HepG2 (cell line): ENCODE results near the gene ADARB2. TPM values are rescaled to one million over a fixed set of nuclear protein-coding genes. Genes with fewer than 3 reads are reported as not detected.

Experiments used
- ATAC-seq: fragments of 200-7000 bp; cut with Tn5 transposase; 3 replicates; pipeline ENCODE4 v1.9.1; 2020; ENCODE audit warnings: mild to moderate bottlenecking, moderate library complexity
- BruUV-seq: library from RNA; stranded (reverse); fragments of 400-500 nt; replicated peaks from 2 replicates; lab custom pipeline; 2021; lab: Mats Ljungman, UMichigan
- CTCF ChIA-PET: fragments of 300-600 bp; formaldehyde crosslinking; extraction: SDS; loops from one replicate; lab custom pipeline; 2021; ENCODE audit warnings: low total read pairs, inconsistent platforms, low intra/inter-chr PET ratio; lab: Yijun Ruan, JAX
- POLR2A ChIA-PET: fragments of 350-600 bp; sonication (Branson Sonifier 250); formaldehyde crosslinking; loops from one replicate; lab custom pipeline; 2020; ENCODE audit warnings: antibody characterized with exemption, inconsistent platforms; lab: Yijun Ruan, JAX
- DNase-seq: peaks from one replicate; pipeline ENCODE4 v3.0.0-alpha.2; 2015; ENCODE audit warnings: low spot score
- FAIRE-seq: peaks from 3 replicates; lab custom pipeline; 2011; peaks lifted over from hg19 to GRCh38; lab: Jason Lieb, UNC
- H2AFZ ChIP-seq: one replicate; pipeline ENCODE4 v1.6.1; 2011; ENCODE audit warnings: low read length, inconsistent platforms
- H3K27ac ChIP-seq: fragments of 300-600 bp; 3 replicates; pipeline ENCODE4 v1.8.0; 2011; ENCODE audit warnings: mixed run types, mild to moderate bottlenecking, mixed read lengths, low read length, inconsistent platforms; ENCODE audit not compliant: insufficient read depth; ENCODE audit errors: extremely low read length
- H3K27me3 ChIP-seq, 2 experiments: fragments of 200-600 bp in 1 of 2; 2 replicates in 1 of 2; 3 replicates in 1 of 2; pipeline versions ENCODE4 v1.6.0 to v1.8.0; 2011; ENCODE audit warnings: low read length in 2 of 2, mild to moderate bottlenecking in 2 of 2, moderate library complexity in 2 of 2, inconsistent platforms in 1 of 2; ENCODE audit not compliant: insufficient read depth in 2 of 2, control insufficient read depth in 1 of 2
- H3K36me3 ChIP-seq, 2 experiments: fragments of 200-600 bp in 1 of 2; replicated peaks in 1 of 2; 2 replicates in 1 of 2; 3 replicates in 1 of 2; pipeline versions ENCODE4 v1.5.1 to v1.8.0; 2011; ENCODE audit warnings: low read length in 2 of 2, inconsistent platforms in 1 of 2; ENCODE audit not compliant: insufficient read depth in 2 of 2, control insufficient read depth in 1 of 2
- H3K4me1 ChIP-seq: 2 replicates; pipeline ENCODE4 v1.5.1; 2012; ENCODE audit warnings: low read length, inconsistent platforms; ENCODE audit not compliant: insufficient read depth
- H3K4me2 ChIP-seq: 2 replicates; pipeline ENCODE4 v1.6.0; 2011; ENCODE audit warnings: low read depth, low read length, inconsistent platforms
- H3K4me3 ChIP-seq, 3 experiments: fragments of 200-600 bp in 1 of 3; sonication (generic), shearing (Covaris generic) in 1 of 3; replicated peaks in 1 of 3; 2 replicates each; pipeline ENCODE4 v1.5.1; 2011 to 2016; ENCODE audit warnings: low read length in 3 of 3, inconsistent platforms in 2 of 3, low read depth in 2 of 3, mild to moderate bottlenecking in 2 of 3, control low read depth in 1 of 3, mixed read lengths in 1 of 3; ENCODE audit not compliant: insufficient read depth in 1 of 3
- H3K79me2 ChIP-seq: one replicate; pipeline ENCODE4 v1.6.1; 2011; ENCODE audit warnings: low read length, inconsistent platforms; ENCODE audit not compliant: insufficient read depth
- H3K9ac ChIP-seq: 2 replicates; pipeline ENCODE4 v1.6.0; 2011; ENCODE audit warnings: mild to moderate bottlenecking, low read depth, low read length, inconsistent platforms; ENCODE audit not compliant: insufficient read depth
- H3K9me3 ChIP-seq: 2 replicates; pipeline ENCODE4 v1.5.1; 2012; ENCODE audit warnings: mild to moderate bottlenecking, low read length
- H4K20me1 ChIP-seq: 2 replicates; pipeline ENCODE4 v1.6.0; 2011; ENCODE audit warnings: inconsistent platforms, mild to moderate bottlenecking, low read length, moderate library complexity; ENCODE audit not compliant: insufficient read depth
- HHEX ChIP-seq: IDR thresholded peaks from 2 replicates; pipeline ENCODE4 v1.6.1; 2016; ENCODE audit warnings: control low read depth
- HMG20A ChIP-seq: IDR thresholded peaks from 2 replicates; pipeline ENCODE4 v1.6.1; 2016; ENCODE audit warnings: borderline replicate concordance
- HNF1B ChIP-seq: sonication (generic); formaldehyde crosslinking; IDR thresholded peaks from 2 replicates; pipeline ENCODE4 v1.5.1; 2020; ENCODE audit warnings: mild to moderate bottlenecking, moderate library complexity, missing genetic modification reagents
- HOXA7 ChIP-seq: sonication (generic); formaldehyde crosslinking; IDR thresholded peaks from 2 replicates; pipeline ENCODE4 v1.8.1; 2022; ENCODE audit warnings: mild to moderate bottlenecking, missing genetic modification reagents, moderate library complexity
- MIER2 ChIP-seq: IDR thresholded peaks from 2 replicates; pipeline ENCODE4 v1.6.1; 2016; ENCODE audit warnings: missing biosample characterization, missing genetic modification reagents
- PCBP1 ChIP-seq: fragments of 200-400 bp; formaldehyde crosslinking; IDR thresholded peaks from 2 replicates; pipeline ENCODE4 v1.6.1; 2017; ENCODE audit warnings: mild to moderate bottlenecking, low read depth, low read length, borderline replicate concordance
- REPIN1 ChIP-seq: sonication (generic); formaldehyde crosslinking; IDR thresholded peaks from 2 replicates; pipeline ENCODE4 v1.8.0; 2022; ENCODE audit warnings: missing genetic modification reagents, low read depth, mild to moderate bottlenecking, borderline replicate concordance
- SALL2 ChIP-seq: sonication (generic); formaldehyde crosslinking; IDR thresholded peaks from 2 replicates; pipeline ENCODE4 v1.8.1; 2023; ENCODE audit warnings: mild to moderate bottlenecking, missing genetic modification reagents, inconsistent platforms
- SMARCE1 ChIP-seq: fragments of 450-650 bp; IDR thresholded peaks from 2 replicates; pipeline ENCODE4 v1.6.1; 2017; ENCODE audit warnings: borderline replicate concordance
- SOX6 ChIP-seq, 2 experiments: fragments of 450-650 bp in 1 of 2; sonication (generic) in 1 of 2; formaldehyde crosslinking in 1 of 2; IDR thresholded peaks; 2 replicates each; pipeline versions ENCODE4 v1.4.0 to v1.6.1; 2017 to 2020; ENCODE audit warnings: antibody characterized with exemption in 1 of 2, mild to moderate bottlenecking in 1 of 2, missing genetic modification reagents in 1 of 2
- SRSF1 ChIP-seq: fragments of 200-400 bp; formaldehyde crosslinking; optimal IDR thresholded peaks from 2 replicates; pipeline ENCODE3; 2017; ENCODE audit warnings: mild to moderate bottlenecking, low read depth, low read length, moderate library complexity
- ZNF614 ChIP-seq: IDR thresholded peaks from 2 replicates; pipeline ENCODE4 v1.6.1; 2018; ENCODE audit warnings: missing biosample characterization, missing genetic modification reagents, inconsistent platforms, borderline replicate concordance
- ZNF615 ChIP-seq: sonication (generic); formaldehyde crosslinking; IDR thresholded peaks from 2 replicates; pipeline ENCODE4 v1.5.0; 2020; ENCODE audit warnings: mild to moderate bottlenecking, missing genetic modification reagents, borderline replicate concordance
- WGBS: methylation state at CpG from one replicate; pipeline ENCODE4 v1.1.6; 2017; ENCODE audit warnings: low lambda C conversion rate; 5-methylcytosine and 5-hydroxymethylcytosine counted together
- in situ Hi-C: cut with HindIII; loops from 2 replicates; pipeline ENCODE4 v1.10.0; 2017; ENCODE audit warnings: low pct_unique_long_range_greater_than_20kb; ENCODE audit not compliant: extremely low pct_ligation_motif_present
- intact Hi-C: fragments of 100-400 bp; cut with micrococcal nuclease; formaldehyde crosslinking; loops from one replicate; pipeline ENCODE4 v1.10.0; 2022; ENCODE audit not compliant: unreplicated experiment
- polyA plus RNA-seq, 8 experiments: library from polyadenylated mRNA; depleted of rRNA in 3 of 8; stranded (reverse) in 7 of 8; unstranded in 1 of 8; fragments of >200 nt; fragmentation: Illumina TruSeq in 4 of 8; extraction: Trizol in 4 of 8; gene quantifications; 2 replicates each; pipeline versions ENCODE4 v1.2.1 to v1.2.3, GENCODE V29; 2011 to 2016; ENCODE audit warnings: low read depth in 4 of 8, missing spikeins in 1 of 8, mixed read lengths in 1 of 8; ENCODE audit not compliant: insufficient read depth in 1 of 8
- total RNA-seq, 5 experiments: library from RNA; depleted of rRNA; stranded (reverse); fragments of >200 nt; fragmentation: Illumina TruSeq; extraction: Trizol; gene quantifications; 2 replicates each; pipeline ENCODE4 v1.2.3, GENCODE V29; 2016; ENCODE audit warnings: low read depth in 1 of 5
- TF ChIP-seq, protein P1 (sequence below): sonication (generic); formaldehyde crosslinking; IDR thresholded peaks from 2 replicates; pipeline ENCODE4 v1.4.0; 2020; ENCODE audit warnings: low read depth, missing genetic modification reagents
- TF ChIP-seq, protein P2 (sequence below): IDR thresholded peaks from 2 replicates; pipeline ENCODE4 v1.6.1; 2012; ENCODE audit warnings: inconsistent platforms
- TF ChIP-seq, protein P3 (sequence below): IDR thresholded peaks from 2 replicates; pipeline ENCODE4 v1.6.1; 2016
- TF ChIP-seq, protein P4 (sequence below): IDR thresholded peaks from 2 replicates; pipeline ENCODE4 v1.6.1; 2016; ENCODE audit warnings: low read depth, borderline replicate concordance

Gene ADARB2
- total and polyA plus RNA-seq, 2 of the 13 experiments (the other 11 are each of a cell fraction or from before 2014, with no cell fraction given): not detected

DNA sequence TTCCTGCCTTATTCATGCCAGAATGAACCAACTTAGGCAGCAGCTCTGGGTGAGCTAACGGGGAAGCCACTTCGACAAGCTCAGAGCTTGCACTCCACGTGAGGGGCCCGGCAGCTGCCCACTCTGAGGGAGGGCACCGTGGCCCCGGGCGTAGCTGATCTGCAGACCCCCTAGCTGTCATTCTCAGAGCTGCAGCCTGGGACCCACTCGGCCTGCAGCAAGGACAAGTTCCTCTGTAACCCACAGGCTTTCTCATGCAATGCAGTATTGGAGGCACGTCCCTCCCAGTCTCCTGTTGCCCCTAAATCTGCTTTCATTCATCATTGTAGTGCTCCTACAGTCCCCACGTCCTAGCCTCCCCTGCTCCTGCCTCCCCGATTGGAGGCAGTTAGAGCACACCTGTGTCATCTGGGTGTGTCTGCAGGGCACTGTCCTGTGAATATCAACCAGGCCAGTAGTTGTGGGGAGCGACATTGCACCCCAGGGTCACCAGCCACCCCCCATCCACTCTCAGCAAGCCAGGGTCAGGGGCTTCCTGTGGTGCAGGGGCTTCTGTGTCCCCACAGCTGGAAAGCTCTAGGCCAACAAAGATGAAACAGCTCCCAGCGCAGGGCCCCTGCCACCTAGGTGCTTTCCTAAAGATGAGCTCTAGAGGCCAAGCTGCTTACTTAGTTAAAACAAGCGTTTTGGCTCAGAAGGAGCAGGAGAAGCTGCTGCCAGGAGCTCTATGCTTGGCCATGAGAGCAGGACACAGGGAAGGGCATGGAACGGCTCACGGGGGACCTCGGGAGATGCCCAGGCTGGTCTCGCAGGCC is 333.6 kb downstream of the ADARB2 start:
- WGBS: 21% methylated on average over 11 of the region's 18 CpGs
- H3K9ac ChIP-seq: no peak overlapping the region
- intact Hi-C loops (no loop called here), in situ Hi-C loops (no loop called here)
- no peaks in the 10 kb centered on the region for H3K79me2 ChIP-seq
- H3K9me3 ChIP-seq: no peaks in the 10 kb centered on the region
- peaks cover 13 to 86% of the 10 kb centered on the region in 2 experiments; a peak in 4 of 5 replicates for H3K27me3 ChIP-seq
- no peak for FAIRE-seq
- TF ChIP-seq, protein P1, sequence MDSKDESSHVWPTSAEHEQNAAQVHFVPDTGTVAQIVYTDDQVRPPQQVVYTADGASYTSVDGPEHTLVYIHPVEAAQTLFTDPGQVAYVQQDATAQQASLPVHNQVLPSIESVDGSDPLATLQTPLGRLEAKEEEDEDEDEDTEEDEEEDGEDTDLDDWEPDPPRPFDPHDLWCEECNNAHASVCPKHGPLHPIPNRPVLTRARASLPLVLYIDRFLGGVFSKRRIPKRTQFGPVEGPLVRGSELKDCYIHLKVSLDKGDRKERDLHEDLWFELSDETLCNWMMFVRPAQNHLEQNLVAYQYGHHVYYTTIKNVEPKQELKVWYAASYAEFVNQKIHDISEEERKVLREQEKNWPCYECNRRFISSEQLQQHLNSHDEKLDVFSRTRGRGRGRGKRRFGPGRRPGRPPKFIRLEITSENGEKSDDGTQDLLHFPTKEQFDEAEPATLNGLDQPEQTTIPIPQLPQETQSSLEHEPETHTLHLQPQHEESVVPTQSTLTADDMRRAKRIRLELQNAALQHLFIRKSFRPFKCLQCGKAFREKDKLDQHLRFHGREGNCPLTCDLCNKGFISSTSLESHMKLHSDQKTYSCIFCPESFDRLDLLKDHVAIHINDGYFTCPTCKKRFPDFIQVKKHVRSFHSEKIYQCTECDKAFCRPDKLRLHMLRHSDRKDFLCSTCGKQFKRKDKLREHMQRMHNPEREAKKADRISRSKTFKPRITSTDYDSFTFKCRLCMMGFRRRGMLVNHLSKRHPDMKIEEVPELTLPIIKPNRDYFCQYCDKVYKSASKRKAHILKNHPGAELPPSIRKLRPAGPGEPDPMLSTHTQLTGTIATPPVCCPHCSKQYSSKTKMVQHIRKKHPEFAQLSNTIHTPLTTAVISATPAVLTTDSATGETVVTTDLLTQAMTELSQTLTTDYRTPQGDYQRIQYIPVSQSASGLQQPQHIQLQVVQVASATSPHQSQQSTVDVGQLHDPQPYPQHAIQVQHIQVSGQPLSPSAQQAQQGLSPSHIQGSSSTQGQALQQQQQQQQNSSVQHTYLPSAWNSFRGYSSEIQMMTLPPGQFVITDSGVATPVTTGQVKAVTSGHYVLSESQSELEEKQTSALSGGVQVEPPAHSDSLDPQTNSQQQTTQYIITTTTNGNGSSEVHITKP: no peak
- no peak for TF ChIP-seq HMG20A
- TF ChIP-seq PCBP1: no peak
- TF ChIP-seq SALL2: no peak
- TF ChIP-seq HHEX (CRISPR knock-in tag): no peak
- no peak for TF ChIP-seq REPIN1 (CRISPR knock-in tag)
- no peak for TF ChIP-seq SMARCE1
- TF ChIP-seq, protein P2, sequence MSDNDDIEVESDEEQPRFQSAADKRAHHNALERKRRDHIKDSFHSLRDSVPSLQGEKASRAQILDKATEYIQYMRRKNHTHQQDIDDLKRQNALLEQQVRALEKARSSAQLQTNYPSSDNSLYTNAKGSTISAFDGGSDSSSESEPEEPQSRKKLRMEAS: no peak
- TF ChIP-seq, protein P3, sequence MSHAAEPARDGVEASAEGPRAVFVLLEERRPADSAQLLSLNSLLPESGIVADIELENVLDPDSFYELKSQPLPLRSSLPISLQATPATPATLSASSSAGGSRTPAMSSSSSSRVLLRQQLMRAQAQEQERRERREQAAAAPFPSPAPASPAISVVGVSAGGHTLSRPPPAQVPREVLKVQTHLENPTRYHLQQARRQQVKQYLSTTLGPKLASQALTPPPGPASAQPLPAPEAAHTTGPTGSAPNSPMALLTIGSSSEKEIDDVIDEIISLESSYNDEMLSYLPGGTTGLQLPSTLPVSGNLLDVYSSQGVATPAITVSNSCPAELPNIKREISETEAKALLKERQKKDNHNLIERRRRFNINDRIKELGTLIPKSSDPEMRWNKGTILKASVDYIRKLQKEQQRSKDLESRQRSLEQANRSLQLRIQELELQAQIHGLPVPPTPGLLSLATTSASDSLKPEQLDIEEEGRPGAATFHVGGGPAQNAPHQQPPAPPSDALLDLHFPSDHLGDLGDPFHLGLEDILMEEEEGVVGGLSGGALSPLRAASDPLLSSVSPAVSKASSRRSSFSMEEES (CRISPR knock-in tag): no peak
- TF ChIP-seq ZNF614 (CRISPR knock-in tag): no peak
- no peak for TF ChIP-seq SRSF1
- TF ChIP-seq ZNF615: no peak
- no peak for TF ChIP-seq MIER2 (CRISPR knock-in tag)
- TF ChIP-seq HOXA7: no peak
- TF ChIP-seq SOX6 (IDR thresholded peaks at IDR 0.05): no peak
- no peak for TF ChIP-seq SOX6 (CRISPR knock-in tag; IDR thresholded peaks at IDR 0.05)
- no peak for TF ChIP-seq HNF1B
- TF ChIP-seq, protein P4, sequence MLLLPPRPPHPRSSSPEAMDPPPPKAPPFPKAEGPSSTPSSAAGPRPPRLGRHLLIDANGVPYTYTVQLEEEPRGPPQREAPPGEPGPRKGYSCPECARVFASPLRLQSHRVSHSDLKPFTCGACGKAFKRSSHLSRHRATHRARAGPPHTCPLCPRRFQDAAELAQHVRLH (CRISPR knock-in tag): no peak
- POLR2A ChIA-PET: no interaction called here
- H3K4me2 ChIP-seq: no peak overlapping the region
- no peak overlapping the region for H3K27ac ChIP-seq
- no peak overlapping the region for H3K4me3 ChIP-seq
- CTCF ChIA-PET: no interaction called here
- DNase-seq: no peak
- H2AFZ ChIP-seq: no peak overlapping the region
- no TSS peak for BruUV-seq
- H3K4me1 ChIP-seq: peaks cover 13% of the 10 kb centered on the region
- H4K20me1 ChIP-seq: no peaks in the 10 kb centered on the region
- no peaks in the 10 kb centered on the region for H3K36me3 ChIP-seq
- peak; percentile 61 for ATAC-seq
